GM19193 (cell line): ENCODE data around the gene GALNT2.

ENCODE experiments used
- POLR2A ChIP-seq: IDR thresholded peaks from 4 replicates; pipeline ENCODE4 v1.6.1; 2011; ENCODE audit not compliant: insufficient read depth, insufficient read length; ENCODE audit errors: extremely low read depth

The GALNT2 gene

DNA sequence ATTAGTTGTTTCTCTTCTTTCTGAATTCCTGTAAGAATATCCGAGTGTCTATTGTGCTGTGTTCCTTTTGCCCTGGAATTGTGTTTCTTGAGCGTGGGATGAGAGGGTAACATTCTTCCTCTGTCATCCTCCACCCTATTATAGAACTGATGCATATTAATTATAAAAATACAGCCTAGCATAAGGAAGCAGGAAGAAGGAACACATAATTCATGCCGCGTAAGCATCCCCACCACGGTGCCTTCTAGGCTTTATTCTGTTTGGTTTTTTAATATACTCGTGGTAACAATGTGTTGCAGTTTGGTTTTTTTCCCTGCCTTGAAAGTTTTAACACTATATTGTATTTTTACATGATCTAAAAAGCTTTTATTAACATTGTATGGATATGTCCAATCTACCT, 65.7 kb downstream of the GALNT2 start:
- TF ChIP-seq POLR2A: no peak

DNA sequence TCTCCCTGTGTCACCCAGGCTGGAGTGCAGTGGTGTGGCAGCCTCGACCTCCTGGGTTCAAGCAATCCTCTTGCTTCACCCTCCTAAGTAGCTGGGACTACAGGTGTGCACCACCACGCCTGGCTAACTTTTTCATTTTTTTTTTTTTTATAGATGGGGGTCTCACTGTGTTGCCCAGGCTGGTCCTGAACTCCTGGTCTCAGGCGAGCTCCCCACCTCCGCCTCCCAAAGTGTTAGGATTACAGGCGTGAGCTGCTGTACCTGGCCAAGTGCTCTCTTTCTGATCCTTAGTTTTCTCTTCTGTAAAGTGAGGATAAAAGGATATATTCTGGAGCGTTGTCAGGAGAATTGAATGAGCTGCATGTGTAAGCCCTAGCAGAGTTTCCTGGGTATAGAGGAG, 68.7 kb downstream of the GALNT2 start:
- no peak for TF ChIP-seq POLR2A

DNA sequence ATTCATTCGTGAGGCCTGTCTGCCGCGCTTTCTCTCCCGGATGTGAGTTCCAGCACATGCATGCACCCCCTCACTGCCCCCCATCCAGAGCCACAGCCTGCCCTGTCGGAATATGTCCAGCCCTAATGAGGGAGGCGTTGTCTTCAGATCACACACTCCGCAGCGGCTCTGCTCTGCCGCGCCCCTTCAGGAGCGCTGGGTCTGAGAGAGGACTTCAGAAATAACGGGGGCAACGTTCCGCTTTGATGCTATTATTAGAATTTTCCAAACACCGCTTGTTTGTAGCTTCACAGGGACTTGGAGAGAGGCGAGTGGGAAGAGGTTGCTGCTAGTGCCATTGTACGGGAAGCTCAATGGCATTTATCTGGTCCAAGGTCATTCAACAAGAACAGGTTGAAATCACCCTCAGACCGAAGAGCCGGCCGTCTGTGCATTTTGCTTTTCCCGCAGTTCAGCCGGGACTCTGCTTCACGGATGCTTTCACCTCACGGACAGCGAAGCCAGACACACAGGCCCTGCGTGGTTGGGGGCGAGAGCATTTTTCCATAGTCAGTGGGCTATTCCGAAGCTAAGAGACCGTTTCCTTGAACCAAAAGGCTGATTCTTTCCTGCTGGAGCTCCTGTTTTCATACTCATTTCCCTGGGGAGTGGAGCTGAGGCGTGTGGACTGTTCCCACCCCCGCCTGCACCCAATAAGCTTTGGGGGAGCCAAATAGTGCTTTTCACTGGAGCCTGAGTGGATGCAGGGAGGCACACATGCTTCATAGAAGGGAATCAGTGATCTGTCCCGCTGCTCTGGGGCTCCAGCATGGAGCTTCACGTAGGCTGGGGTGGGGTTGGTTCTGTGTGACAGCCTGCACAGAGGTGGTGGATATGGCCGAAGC, 69.7 kb downstream of the GALNT2 start:
- no peak for TF ChIP-seq POLR2A

DNA sequence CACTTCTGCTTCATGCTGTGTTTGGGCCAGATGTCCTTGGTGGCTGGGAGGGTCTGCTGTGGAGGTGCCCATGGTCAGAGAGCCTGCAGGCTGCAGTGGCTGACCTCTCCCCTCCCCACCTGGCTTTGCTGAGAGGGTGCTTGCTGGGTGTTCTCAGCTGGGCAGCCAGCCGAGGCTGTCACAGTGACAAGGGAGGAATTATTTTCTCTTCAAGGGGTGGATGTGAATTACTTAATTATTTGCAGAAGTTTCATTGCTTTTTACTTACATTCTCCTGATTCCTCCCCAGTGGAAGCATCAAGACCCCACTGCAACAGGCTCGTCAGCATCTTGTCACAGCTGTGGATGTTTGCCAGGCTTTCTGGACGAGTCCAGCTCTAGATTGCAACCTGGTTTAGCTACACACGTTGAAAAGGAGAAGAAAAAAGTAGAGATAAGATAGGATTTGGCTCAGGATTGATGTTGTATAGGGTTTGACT, 70.3 kb downstream of the GALNT2 start:
- TF ChIP-seq POLR2A: no peak

DNA sequence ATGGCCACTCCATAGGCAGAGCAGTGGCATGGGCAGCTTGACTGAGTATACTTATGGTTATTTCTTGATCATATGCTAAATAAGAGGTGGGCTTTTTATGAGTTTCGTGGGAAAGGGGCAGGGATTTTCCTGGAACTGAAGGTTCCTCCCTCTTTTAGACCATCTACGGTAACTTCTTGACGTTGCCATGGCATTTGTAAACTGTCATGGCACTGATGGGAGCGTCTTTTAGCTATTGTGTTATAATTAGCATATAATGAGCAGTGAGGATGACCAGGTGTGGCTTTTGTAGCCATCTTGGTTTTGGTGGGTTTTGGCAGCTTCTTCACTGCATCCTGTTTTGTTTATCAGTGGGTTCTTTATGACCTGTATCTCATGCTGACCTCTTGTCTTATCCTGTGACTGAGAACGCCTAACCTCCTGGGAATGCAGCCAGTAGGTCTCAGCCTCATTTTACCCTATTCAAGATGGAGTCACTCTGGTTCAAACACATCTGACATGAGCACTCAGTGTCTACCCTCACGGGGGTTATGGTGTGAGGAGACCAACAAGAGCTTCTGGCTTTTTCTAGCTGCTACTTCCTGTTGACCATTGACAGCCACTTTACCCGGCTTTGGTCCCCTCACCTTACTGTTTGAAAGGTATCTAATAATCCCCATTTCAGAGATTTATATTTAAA, 71.7 kb downstream of the GALNT2 start:
- TF ChIP-seq POLR2A: no peak

DNA sequence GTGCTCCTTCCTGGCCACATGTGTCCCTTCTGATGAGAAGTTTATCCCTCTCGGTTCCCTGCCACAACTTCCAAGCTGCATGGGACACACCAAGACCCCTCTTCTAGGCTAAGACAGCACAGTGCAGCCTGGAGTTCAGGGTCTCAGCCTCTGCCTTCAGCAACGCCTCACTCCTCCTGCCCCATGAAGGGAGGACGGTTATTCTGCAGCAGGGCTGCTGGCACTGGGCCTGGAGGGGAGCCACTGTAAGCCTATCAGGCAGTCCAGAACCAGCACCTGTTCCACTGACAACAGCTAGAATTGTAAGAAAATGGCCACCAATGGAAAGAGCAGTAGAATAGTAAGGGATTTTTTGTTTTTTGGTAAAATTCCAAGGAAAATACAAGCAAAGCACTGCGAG, 72.3 kb downstream of the GALNT2 start:
- TF ChIP-seq POLR2A: no peak

DNA sequence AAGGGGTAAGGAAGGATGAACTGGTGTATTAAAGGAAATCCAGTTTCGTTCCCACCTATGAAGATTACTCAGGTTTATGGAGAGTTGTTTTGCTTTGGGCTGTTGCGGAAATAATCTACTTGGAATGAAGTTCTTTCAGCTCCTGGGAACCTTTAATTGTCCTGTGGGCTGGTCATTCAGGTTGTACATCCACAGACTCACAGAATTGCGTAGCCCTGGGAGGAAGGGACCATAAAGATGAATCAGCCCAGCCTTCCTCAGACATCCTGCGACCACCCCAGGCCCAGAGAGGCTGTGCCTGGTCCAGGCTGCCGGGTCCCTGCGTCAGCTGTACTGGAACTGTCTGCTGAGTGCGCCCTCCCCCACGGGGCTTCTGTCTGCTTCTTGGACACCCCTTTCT, 72.7 kb downstream of the GALNT2 start:
- TF ChIP-seq POLR2A: no peak

DNA sequence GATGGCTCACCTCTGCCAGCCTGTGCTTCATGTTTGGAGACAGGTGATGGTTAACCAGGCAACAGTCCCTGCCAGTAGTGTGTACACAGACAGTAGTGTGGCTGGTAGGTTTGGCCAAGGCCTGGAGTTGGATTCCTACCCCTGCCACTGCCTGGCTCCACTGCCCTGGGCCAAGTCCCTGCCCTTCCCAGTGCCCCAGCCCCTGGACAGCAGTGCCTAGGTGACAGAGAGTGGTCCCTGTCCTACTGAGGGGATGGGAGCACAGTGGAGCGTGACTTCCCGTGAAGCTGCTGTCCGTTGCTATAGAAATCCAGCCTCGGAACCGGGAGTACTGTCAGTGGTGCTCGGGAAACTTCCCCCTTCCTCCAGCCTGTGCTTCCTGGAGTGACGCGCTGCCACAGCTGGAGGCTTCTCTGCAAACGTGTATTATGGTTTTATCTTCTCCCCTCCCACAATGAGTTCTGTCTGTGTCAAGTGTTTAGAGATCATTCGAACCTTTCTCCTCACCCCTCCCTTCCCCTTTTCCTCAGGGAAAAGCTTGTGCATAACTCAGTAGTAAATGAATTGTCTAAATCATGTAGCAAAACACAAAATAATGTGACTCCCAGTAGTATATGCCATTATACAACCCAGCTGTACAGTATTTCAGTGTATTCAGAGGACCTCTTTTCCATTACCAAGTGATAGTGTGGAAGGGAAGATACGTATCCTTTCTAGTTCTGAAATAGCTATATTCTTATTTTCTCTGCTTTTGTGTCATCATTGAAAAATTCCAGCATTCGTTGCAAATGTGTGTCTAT, 73.4 kb downstream of the GALNT2 start:
- no peak for TF ChIP-seq POLR2A

DNA sequence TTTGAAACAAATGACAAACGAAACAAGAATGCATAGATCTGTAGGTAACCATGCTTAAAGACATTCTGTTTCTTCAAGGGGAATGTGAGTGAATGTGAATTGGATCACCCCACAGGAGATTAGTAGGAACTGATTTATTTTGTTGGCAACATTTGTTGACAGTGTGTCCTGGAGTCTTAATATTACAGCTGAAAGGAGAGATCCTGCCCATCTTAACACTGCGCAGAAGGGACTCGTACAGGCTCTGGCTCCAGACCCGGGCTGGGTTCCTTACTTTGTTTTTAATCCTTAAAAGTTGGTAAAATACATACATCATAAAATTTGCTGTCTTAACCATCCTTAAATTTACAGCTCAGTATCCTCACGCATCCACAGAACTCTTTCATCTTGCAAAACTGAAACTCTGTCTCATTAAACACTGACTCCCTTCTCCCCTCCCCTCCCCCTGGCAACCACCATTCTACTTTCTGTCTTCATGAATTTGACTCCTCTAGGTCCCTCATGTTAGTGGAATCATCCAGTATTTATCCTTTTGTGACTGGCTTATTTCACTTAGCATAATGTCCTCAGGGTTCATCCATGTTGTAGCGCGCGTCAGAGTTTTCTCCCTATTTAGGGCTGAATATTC, 74.1 kb downstream of the GALNT2 start:
- no peak for TF ChIP-seq POLR2A

DNA sequence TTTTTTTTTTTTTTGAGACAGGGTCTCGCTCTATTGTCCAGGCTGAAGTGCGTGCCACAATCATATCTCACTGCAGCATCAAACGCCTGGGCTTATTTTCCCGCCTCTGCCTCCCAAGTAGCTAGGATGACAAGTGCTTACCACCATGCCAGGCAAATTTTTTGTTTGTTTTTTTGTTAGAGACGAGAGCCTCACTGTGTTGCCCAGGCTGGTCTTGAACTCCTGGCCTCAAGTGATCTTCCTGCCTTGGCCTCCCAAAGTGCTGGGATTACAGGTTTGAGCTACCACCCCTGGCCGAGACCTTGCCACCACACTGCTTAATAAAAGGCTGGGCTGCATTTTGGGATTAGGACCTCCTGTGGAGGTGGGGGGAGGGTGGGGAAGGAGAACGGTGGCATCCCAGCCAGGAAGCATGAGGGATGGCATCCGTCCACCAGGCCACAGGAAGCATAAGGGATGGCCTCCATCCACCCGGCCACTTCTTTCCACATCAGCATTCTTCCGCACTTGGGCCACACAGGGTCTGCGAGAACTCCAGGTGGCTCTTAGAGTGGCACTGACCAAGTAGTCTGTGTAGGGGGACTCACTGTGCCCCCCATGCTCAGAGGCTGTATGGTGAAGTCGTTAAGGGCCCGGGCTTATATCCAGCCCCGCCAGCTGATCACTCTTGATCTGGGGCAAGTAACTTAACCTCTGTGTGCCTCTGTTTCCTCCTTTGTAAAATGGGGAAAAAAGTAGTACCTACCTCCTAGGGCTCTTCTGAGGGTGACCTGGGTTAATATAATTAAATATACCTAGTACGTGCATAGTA, 75.0 kb downstream of the GALNT2 start:
- no peak for TF ChIP-seq POLR2A

DNA sequence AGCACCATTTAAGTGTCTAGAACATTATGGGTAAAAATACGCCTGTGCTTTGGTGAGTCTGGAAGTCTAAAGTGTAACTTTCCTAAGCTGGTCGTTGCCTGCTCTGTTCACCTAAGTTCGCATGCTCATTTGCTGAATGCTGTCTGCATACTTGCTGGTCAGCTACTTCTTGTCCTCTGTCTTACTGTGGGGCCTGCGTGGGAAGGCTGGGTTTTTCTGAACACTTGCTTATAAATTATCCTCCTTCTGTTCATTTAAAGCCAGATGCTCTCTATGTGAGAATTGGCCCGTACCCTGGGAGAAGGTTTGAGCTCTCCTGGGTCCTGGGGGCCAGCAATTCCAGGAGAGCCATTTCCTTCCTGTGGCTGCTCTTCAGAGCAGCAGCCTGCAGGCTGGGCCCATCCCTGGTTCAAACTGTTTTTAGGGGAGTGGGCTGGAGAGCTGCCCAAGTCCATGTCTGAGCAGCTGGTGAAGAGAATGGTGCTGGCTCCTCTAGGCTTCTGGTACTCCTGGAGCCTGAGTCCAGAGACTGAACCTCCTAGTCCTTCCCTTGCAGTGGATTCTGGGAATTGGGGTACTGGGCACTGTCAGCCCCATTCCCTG, 75.7 kb downstream of the GALNT2 start:
- no peak for TF ChIP-seq POLR2A

DNA sequence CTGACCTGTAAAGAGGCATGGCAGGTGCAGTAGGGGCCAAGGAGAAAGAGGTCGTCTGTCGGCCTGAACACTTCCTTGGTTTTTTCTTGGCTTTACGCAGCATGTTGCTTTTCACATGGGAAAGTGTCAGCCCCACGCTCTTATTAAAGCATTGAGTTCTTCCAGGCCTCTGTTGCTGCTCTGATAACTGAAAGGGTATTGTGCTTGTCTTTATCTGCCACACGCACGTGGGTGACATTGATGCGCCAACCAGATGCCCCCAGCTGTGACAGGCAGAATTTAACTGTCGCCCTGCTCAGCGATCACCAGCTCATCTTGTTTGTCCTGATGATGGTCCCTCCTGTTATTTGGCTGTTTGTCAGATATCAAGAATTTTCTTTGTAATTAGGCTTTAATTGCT, 76.5 kb downstream of the GALNT2 start:
- no peak for TF ChIP-seq POLR2A

DNA sequence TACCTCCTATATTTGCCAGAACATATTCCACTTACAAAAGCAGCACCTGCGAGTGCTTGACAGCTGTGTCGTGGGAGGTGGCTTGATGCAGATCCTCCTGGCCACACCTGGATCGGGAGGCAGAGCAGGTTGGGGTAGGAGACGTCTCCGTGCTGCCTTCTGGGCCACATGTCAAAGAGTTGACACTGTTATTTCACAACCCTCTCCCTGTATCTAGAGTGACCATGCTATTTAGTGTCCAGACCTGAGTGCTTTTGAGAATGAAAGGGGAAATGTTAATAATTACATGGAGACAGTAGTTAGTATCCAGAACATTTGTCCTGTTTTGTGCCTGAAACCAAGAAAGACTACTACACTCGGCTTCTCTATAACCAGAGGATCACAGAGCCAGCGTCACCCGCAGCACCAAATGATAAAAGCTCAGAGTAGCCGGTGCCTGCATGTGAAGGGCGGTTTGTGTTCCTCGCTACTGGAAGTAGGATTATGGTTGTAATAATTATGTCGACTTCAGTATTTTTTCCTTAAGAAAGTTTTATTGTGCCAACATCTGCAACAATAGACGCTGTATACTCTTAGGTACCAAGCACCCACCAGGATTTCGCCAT, 77.1 kb downstream of the GALNT2 start:
- TF ChIP-seq POLR2A: no peak

DNA sequence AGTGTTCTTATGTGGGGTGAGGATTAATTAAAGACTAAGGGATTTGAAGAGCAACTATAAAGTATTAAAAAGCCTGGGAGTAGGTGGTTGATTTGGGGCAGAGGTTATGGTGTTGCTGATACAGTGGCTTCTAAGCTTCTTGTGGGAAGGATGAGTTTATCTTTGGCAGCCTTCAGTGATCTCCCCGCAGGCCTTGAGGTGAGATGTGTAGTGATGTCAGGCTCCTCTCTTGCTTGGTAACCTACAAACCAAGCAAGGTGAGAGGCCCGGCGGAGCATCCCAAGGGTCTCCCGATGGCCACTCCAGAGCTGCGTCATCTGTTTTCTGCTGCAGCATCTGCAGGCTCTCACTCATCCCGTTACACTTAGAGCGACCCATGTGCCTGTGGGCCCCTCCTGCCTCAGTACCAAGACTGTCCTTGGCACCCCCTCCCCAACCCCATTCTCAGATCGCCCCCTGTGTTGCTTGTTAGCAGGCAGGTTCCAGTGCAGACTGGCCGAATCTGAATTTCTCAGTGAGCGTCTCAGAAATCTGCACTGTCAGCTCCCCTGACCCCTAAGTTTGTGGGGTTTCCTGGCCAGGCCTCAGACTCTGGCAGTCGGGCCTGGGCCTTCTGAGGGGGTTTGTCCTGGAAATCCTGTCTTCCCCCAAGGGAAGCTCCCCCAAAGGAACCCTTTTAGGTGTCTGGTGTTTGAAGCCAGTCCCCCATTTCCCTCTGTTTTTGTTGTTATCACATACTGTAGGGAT, 77.9 kb downstream of the GALNT2 start:
- no peak for TF ChIP-seq POLR2A
